Fibroblast of the conjunctiva (primary cell): ENCODE data around the gene XPC.

Experiments
- DNase-seq: peaks from one replicate; pipeline ENCODE4 v3.0.0-alpha.2; 2010; ENCODE audit warnings: low read depth

Gene XPC

GRCh38 chr3:14147617-14148016 is 30.8 kb downstream of the XPC start:
- no peak for DNase-seq

GRCh38 chr3:14147066-14147435 is 31.4 kb downstream of the XPC start:
- DNase-seq = no peak

- DNase-seq = no peak
Measured at GRCh38 chr3:14146381-14147065, 31.9 kb downstream of the XPC start.

GRCh38 chr3:14145670-14146380 is 32.6 kb downstream of the XPC start:
- DNase-seq = no peak

GRCh38 chr3:14145236-14145635 is 33.2 kb downstream of the XPC start:
- DNase-seq = no peak

GRCh38 chr3:14144423-14145075 is 33.9 kb downstream of the XPC start:
- peak; percentile 100 for DNase-seq

GRCh38 chr3:14143271-14144225 is 34.9 kb downstream of the XPC start:
- DNase-seq = peak; percentile 98

GRCh38 chr3:14142567-14143270 is 35.7 kb downstream of the XPC start:
- DNase-seq = no peak

- no peak for DNase-seq
Measured at GRCh38 chr3:14141602-14142341, 36.6 kb downstream of the XPC start.

GRCh38 chr3:14141144-14141543 is 37.3 kb downstream of the XPC start:
- no peak for DNase-seq

GRCh38 chr3:14140668-14141067 is 37.7 kb downstream of the XPC start:
- no peak for DNase-seq

- no peak for DNase-seq
Measured at GRCh38 chr3:14139771-14140170, 38.6 kb downstream of the XPC start.

- DNase-seq = no peak
Measured at GRCh38 chr3:14138878-14139655, 39.3 kb downstream of the XPC start.

- no peak for DNase-seq
Measured at GRCh38 chr3:14138109-14138877, 40.1 kb downstream of the XPC start.

GRCh38 chr3:14137445-14137844 is 41.0 kb downstream of the XPC start:
- no peak for DNase-seq

GRCh38 chr3:14137004-14137403 is 41.4 kb downstream of the XPC start:
- no peak for DNase-seq

- no peak for DNase-seq
Measured at GRCh38 chr3:14135581-14135980, 42.8 kb downstream of the XPC start.

GRCh38 chr3:14134291-14134690 is 44.1 kb downstream of the XPC start:
- DNase-seq = no peak

GRCh38 chr3:14133876-14134275 is 44.5 kb downstream of the XPC start:
- no peak for DNase-seq
